Measurements from ENCODE around the gene BCL11B.

BCL11B gene

GRCh38 chr14:99177046-99177655 is 94.8 kb downstream of the BCL11B start:
- no peak for DNase-seq

GRCh38 chr14:99176156-99176945 is 95.6 kb downstream of the BCL11B start:
- DNase-seq: no peak

- DNase-seq: no peak
Measured at GRCh38 chr14:99175331-99176155, 96.5 kb downstream of the BCL11B start.

- no peak for DNase-seq
Measured at GRCh38 chr14:99174770-99175319, 97.2 kb downstream of the BCL11B start.

GRCh38 chr14:99174081-99174769 is 97.8 kb downstream of the BCL11B start:
- no peak for DNase-seq

GRCh38 chr14:99173506-99173905 is 98.5 kb downstream of the BCL11B start:
- DNase-seq: no peak

- DNase-seq: no peak
Measured at GRCh38 chr14:99173086-99173485, 98.9 kb downstream of the BCL11B start.

GRCh38 chr14:99171396-99171795 is 100.6 kb downstream of the BCL11B start:
- no peak for DNase-seq

GRCh38 chr14:99169776-99170356 is 102.1 kb downstream of the BCL11B start:
- no peak for DNase-seq

GRCh38 chr14:99168330-99168729 is 103.7 kb downstream of the BCL11B start:
- DNase-seq: no peak

- no peak for DNase-seq
Measured at GRCh38 chr14:99166506-99166905, 105.5 kb downstream of the BCL11B start.

- no peak for DNase-seq
Measured at GRCh38 chr14:99164712-99165111, 107.3 kb downstream of the BCL11B start.

- no peak for DNase-seq
Measured at GRCh38 chr14:99163446-99163845, 108.6 kb downstream of the BCL11B start.

- DNase-seq: no peak
Measured at GRCh38 chr14:99159341-99160340, 112.4 kb downstream of the BCL11B start.

- DNase-seq: no peak
Measured at GRCh38 chr14:99158646-99159165, 113.3 kb downstream of the BCL11B start.

- DNase-seq: no peak
Measured at GRCh38 chr14:99158150-99158549, 113.8 kb downstream of the BCL11B start.

GRCh38 chr14:99157676-99158075 is 114.3 kb downstream of the BCL11B start:
- no peak for DNase-seq

- DNase-seq: no peak
Measured at GRCh38 chr14:99157246-99157645, 114.8 kb downstream of the BCL11B start.

GRCh38 chr14:99156814-99157213 is 115.2 kb downstream of the BCL11B start:
- DNase-seq: no peak

GRCh38 chr14:99156090-99156425 is 115.9 kb downstream of the BCL11B start:
- no peak for DNase-seq

All from MV-4-11 (cell line).